ENCODE measurements around the gene IL3.

The IL3 gene, protein sequence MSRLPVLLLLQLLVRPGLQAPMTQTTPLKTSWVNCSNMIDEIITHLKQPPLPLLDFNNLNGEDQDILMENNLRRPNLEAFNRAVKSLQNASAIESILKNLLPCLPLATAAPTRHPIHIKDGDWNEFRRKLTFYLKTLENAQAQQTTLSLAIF

GRCh38 chr5:132060501-132061161, at the start of gene IL3:
TSS of gene IL3 (plus strand) at chr5:132060655. CDS start at chr5:132060707, 52 bp downstream.
- no peak for ATAC-seq
- TF ChIP-seq SNAI2 (CRISPR knock-in tag; IDR thresholded peaks at IDR 0.05): no peak
- no peak for TF ChIP-seq GLIS3 (CRISPR knock-in tag; IDR thresholded peaks at IDR 0.05)
- no peak for TF ChIP-seq ZNF8 (CRISPR knock-in tag; IDR thresholded peaks at IDR 0.05)
- TF ChIP-seq ZNF565 (CRISPR knock-in tag; conservative IDR thresholded peaks at IDR 0.05; ENCODE audit: low read depth): no peak
- TF ChIP-seq ZFP3 (CRISPR knock-in tag; IDR thresholded peaks at IDR 0.05): no peak
- no peak for TF ChIP-seq ZC3H10 (CRISPR knock-in tag; IDR thresholded peaks at IDR 0.05)
- TF ChIP-seq CREB5 (CRISPR knock-in tag; IDR thresholded peaks at IDR 0.05; ENCODE audit: low read depth): no peak
- TF ChIP-seq, protein P1, sequence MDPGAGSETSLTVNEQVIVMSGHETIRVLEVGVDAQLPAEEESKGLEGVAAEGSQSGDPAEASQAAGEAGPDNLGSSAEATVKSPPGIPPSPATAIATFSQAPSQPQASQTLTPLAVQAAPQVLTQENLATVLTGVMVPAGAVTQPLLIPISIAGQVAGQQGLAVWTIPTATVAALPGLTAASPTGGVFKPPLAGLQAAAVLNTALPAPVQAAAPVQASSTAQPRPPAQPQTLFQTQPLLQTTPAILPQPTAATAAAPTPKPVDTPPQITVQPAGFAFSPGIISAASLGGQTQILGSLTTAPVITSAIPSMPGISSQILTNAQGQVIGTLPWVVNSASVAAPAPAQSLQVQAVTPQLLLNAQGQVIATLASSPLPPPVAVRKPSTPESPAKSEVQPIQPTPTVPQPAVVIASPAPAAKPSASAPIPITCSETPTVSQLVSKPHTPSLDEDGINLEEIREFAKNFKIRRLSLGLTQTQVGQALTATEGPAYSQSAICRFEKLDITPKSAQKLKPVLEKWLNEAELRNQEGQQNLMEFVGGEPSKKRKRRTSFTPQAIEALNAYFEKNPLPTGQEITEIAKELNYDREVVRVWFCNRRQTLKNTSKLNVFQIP (CRISPR knock-in tag; IDR thresholded peaks at IDR 0.05; ENCODE audit: borderline replicate concordance, low read depth): no peak
- no peak for TF ChIP-seq ZFP30 (CRISPR knock-in tag; IDR thresholded peaks at IDR 0.05)
- no peak for TF ChIP-seq RARB (CRISPR knock-in tag; IDR thresholded peaks at IDR 0.05)
- TF ChIP-seq OSR1 (CRISPR knock-in tag; IDR thresholded peaks at IDR 0.05): no peak
- TF ChIP-seq PATZ1 (CRISPR knock-in tag; IDR thresholded peaks at IDR 0.05; ENCODE audit: borderline replicate concordance): no peak
- no peak for TF ChIP-seq PPARA (CRISPR knock-in tag; IDR thresholded peaks at IDR 0.05; ENCODE audit: borderline replicate concordance)
- TF ChIP-seq ISL1 (CRISPR knock-in tag; IDR thresholded peaks at IDR 0.05): no peak
- no peak for TF ChIP-seq TOX (CRISPR knock-in tag; IDR thresholded peaks at IDR 0.05; ENCODE audit: borderline replicate concordance)
- no peak for TF ChIP-seq ZNF70 (CRISPR knock-in tag; IDR thresholded peaks at IDR 0.05)

- TF ChIP-seq ZC3H10 (CRISPR knock-in tag; IDR thresholded peaks at IDR 0.05) (no peak), CSRNP3 (CRISPR knock-in tag; IDR thresholded peaks at IDR 0.05) (no peak), ISL1 (CRISPR knock-in tag; IDR thresholded peaks at IDR 0.05) (no peak), BACH2 (CRISPR knock-in tag; IDR thresholded peaks at IDR 0.05; ENCODE audit: borderline replicate concordance) (no peak), PATZ1 (CRISPR knock-in tag; IDR thresholded peaks at IDR 0.05; ENCODE audit: borderline replicate concordance) (no peak), ZNF70 (CRISPR knock-in tag; IDR thresholded peaks at IDR 0.05) (no peak), OSR1 (CRISPR knock-in tag; IDR thresholded peaks at IDR 0.05) (no peak), ZFP3 (CRISPR knock-in tag; IDR thresholded peaks at IDR 0.05) (no peak), PPARA (CRISPR knock-in tag; IDR thresholded peaks at IDR 0.05; ENCODE audit: borderline replicate concordance) (no peak), ARNTL (CRISPR knock-in tag; IDR thresholded peaks at IDR 0.05; ENCODE audit: borderline replicate concordance, low read depth) (no peak), TCF4 (CRISPR knock-in tag; IDR thresholded peaks at IDR 0.05; ENCODE audit: borderline replicate concordance) (no peak), TOX (CRISPR knock-in tag; IDR thresholded peaks at IDR 0.05; ENCODE audit: borderline replicate concordance) (no peak)
- no peak for ATAC-seq
These were observed 49.4 kb upstream of the IL3 start for GRCh38 chr5:132010989-132011621.
